ENCODE results near the gene ZNF451.

- TF ChIP-seq CTCF (IDR thresholded peaks at IDR 0.05) (no peak), POLR2A (IDR thresholded peaks at IDR 0.05) (no peak), EP300 (IDR thresholded peaks at IDR 0.05) (no peak)
Measured at GRCh38 chr6:57147401-57147800, 57.4 kb downstream of the ZNF451 start.

Measured in upper lobe of left lung (tissue), 4 donors.